IMR-90 (cell line): ENCODE results near the gene RPS6KA6. TPM values are rescaled to one million over a fixed set of nuclear protein-coding genes. Genes with fewer than 3 reads are reported as not detected.

ENCODE experiments used
- ATAC-seq: fragments of 200-7000 bp; cut with Tn5 transposase; 2 replicates; pipeline ENCODE4 v1.9.1; 2020; ENCODE audit warnings: low read depth, mild to moderate bottlenecking, moderate library complexity
- BruUV-seq: library from RNA; stranded (reverse); fragments of 400-500 nt; replicated peaks from 2 replicates; lab custom pipeline; 2021; lab: Mats Ljungman, UMichigan
- CTCF ChIA-PET: fragments of 300-600 bp; formaldehyde crosslinking; extraction: SDS; loops from one replicate; lab custom pipeline; 2021; ENCODE audit warnings: antibody characterized with exemption; lab: Yijun Ruan, JAX
- POLR2A ChIA-PET: fragments of 300-600 bp; sonication (Branson Sonifier 250); formaldehyde crosslinking; loops from one replicate; lab custom pipeline; 2022; ENCODE audit warnings: antibody characterized with exemption; ENCODE audit not compliant: unreplicated experiment; lab: Charles Lee
- DNase-seq: peaks from one replicate; pipeline ENCODE4 v3.0.0; 2013
- H2AFZ ChIP-seq: replicated peaks from 2 replicates; pipeline ENCODE3; 2013; ENCODE audit warnings: low read length, mild to moderate bottlenecking; ENCODE audit not compliant: poor library complexity
- H2AK5ac ChIP-seq: 2 replicates; pipeline ENCODE4 v1.6.1; 2013; ENCODE audit warnings: low read depth, low read length, inconsistent platforms
- H2AK9ac ChIP-seq: replicated peaks from 2 replicates; pipeline ENCODE3; 2013; ENCODE audit warnings: mild to moderate bottlenecking, low read depth, low read length, moderate library complexity; ENCODE audit not compliant: poor library complexity
- H2BK120ac ChIP-seq: 2 replicates; pipeline ENCODE4 v1.6.1; 2013; ENCODE audit warnings: low read depth, low read length, inconsistent platforms
- H2BK15ac ChIP-seq: 3 replicates; pipeline ENCODE4 v1.6.1; 2013; ENCODE audit warnings: low read depth, low read length, inconsistent platforms
- H2BK20ac ChIP-seq: 2 replicates; pipeline ENCODE4 v1.6.1; 2013; ENCODE audit warnings: low read depth, mild to moderate bottlenecking, inconsistent platforms, low read length, moderate library complexity
- H2BK5ac ChIP-seq: 2 replicates; pipeline ENCODE4 v1.6.1; 2013; ENCODE audit warnings: mild to moderate bottlenecking, low read depth, low read length, inconsistent platforms; ENCODE audit not compliant: poor library complexity, severe bottlenecking
- H3K14ac ChIP-seq: replicated peaks from 2 replicates; pipeline ENCODE4 v1.6.1; 2013; ENCODE audit warnings: low read depth, low read length, inconsistent platforms
- H3K18ac ChIP-seq: 2 replicates; pipeline ENCODE4 v1.6.1; 2013; ENCODE audit warnings: low read depth, low read length, control low read depth
- H3K23ac ChIP-seq: 2 replicates; pipeline ENCODE4 v1.6.1; 2013; ENCODE audit warnings: low read depth, low read length, inconsistent platforms
- H3K27ac ChIP-seq: 2 replicates; pipeline ENCODE4 v1.5.1; 2013; ENCODE audit warnings: mild to moderate bottlenecking, control low read depth, low read length; ENCODE audit not compliant: insufficient read depth
- H3K27me3 ChIP-seq: 2 replicates; pipeline ENCODE4 v1.6.1; 2013; ENCODE audit warnings: low read length; ENCODE audit not compliant: control insufficient read depth, insufficient read depth
- H3K36me3 ChIP-seq: 2 replicates; pipeline ENCODE4 v1.6.1; 2013; ENCODE audit warnings: low read length, mixed read lengths; ENCODE audit not compliant: control insufficient read depth, insufficient read depth
- H3K4ac ChIP-seq: 2 replicates; pipeline ENCODE4 v1.6.1; 2013; ENCODE audit warnings: low read depth, low read length, inconsistent platforms
- H3K4me1 ChIP-seq: 2 replicates; pipeline ENCODE4 v1.6.1; 2013; ENCODE audit warnings: low read length, mixed read lengths; ENCODE audit not compliant: control insufficient read depth, insufficient read depth
- H3K4me2 ChIP-seq: 2 replicates; pipeline ENCODE4 v1.6.1; 2013; ENCODE audit warnings: low read depth, mild to moderate bottlenecking, control low read depth, low read length, moderate library complexity
- H3K4me3 ChIP-seq: 2 replicates; pipeline ENCODE4 v1.5.1; 2013; ENCODE audit warnings: low read depth, mild to moderate bottlenecking, control low read depth, low read length, moderate library complexity; ENCODE audit not compliant: insufficient read depth
- H3K56ac ChIP-seq: 2 replicates; pipeline ENCODE4 v1.6.1; 2013; ENCODE audit warnings: low read length, inconsistent platforms; ENCODE audit not compliant: insufficient read depth; ENCODE audit errors: extremely low read depth
- H3K79me1 ChIP-seq, 2 experiments: 2 replicates each; pipeline ENCODE4 v1.6.1; 2013; ENCODE audit warnings: low read length in 2 of 2, inconsistent platforms in 1 of 2, low read depth in 1 of 2
- H3K9ac ChIP-seq: 2 replicates; pipeline ENCODE4 v1.6.1; 2013; ENCODE audit warnings: low read depth, low read length, control low read depth
- H3K9me1 ChIP-seq: 2 replicates; pipeline ENCODE4 v1.6.1; 2013; ENCODE audit warnings: low read length, inconsistent platforms; ENCODE audit not compliant: insufficient read depth
- H3K9me3 ChIP-seq: 2 replicates; pipeline ENCODE4 v1.6.1; 2013; ENCODE audit warnings: low read length; ENCODE audit not compliant: control insufficient read depth, insufficient read depth
- H4K20me1 ChIP-seq: 2 replicates; pipeline ENCODE4 v1.6.1; 2013; ENCODE audit warnings: low read length, inconsistent platforms; ENCODE audit not compliant: insufficient read depth
- H4K5ac ChIP-seq: 2 replicates; pipeline ENCODE4 v1.6.1; 2013; ENCODE audit warnings: mild to moderate bottlenecking, low read depth, low read length, control low read depth
- H4K8ac ChIP-seq, 2 experiments: 2 replicates each; pipeline ENCODE4 v1.6.1; 2013; ENCODE audit warnings: low read depth in 2 of 2, low read length in 2 of 2, control low read depth in 1 of 2, inconsistent platforms in 1 of 2
- H4K91ac ChIP-seq: 2 replicates; pipeline ENCODE4 v1.6.1; 2013; ENCODE audit warnings: low read depth, low read length, inconsistent platforms; ENCODE audit not compliant: insufficient read depth
- MAFK ChIP-seq: IDR thresholded peaks from 2 replicates; pipeline ENCODE4 v1.6.1; 2012; ENCODE audit warnings: low read depth, low read length, improper control_type of control experiment
- MXI1 ChIP-seq: IDR thresholded peaks from 2 replicates; pipeline ENCODE4 v1.6.1; 2012; ENCODE audit warnings: low read depth, mild to moderate bottlenecking, low read length, moderate library complexity, borderline replicate concordance
- NFE2L2 ChIP-seq: fragments of 150-350 bp; IDR thresholded peaks from 2 replicates; pipeline ENCODE4 v1.6.1; 2016; ENCODE audit warnings: low read depth, mild to moderate bottlenecking, low read length
- RAD21 ChIP-seq: IDR thresholded peaks from 2 replicates; pipeline ENCODE4 v1.6.1; 2012; ENCODE audit warnings: low read length, improper control_type of control experiment
- SMC3 ChIP-seq: fragments of 150-350 bp; IDR thresholded peaks from 2 replicates; pipeline ENCODE4 v1.6.1; 2016; ENCODE audit warnings: low read depth, mild to moderate bottlenecking, antibody characterized with exemption, low read length, moderate library complexity
- WGBS, 2 experiments: methylation state at CpG; one replicate each; pipeline versions ENCODE4 v1.1.5 to v1.1.7; 2013; ENCODE audit warnings: missing lambda C conversion rate in 2 of 2; ENCODE audit not compliant: insufficient read length in 1 of 2; ENCODE audit errors: extremely low coverage in 2 of 2; 5-methylcytosine and 5-hydroxymethylcytosine counted together
- dilution Hi-C: fragments of 300-500 bp; cut with HindIII; formaldehyde crosslinking; loops from one replicate; pipeline ENCODE4 v1.14.3; 2018; ENCODE audit warnings: low sequenced_read_pairs; ENCODE audit not compliant: unreplicated experiment
- in situ Hi-C: fragments of 300-500 bp; cut with MboI; formaldehyde crosslinking; loops from 3 replicates; pipeline ENCODE4 v1.14.3; 2019; ENCODE audit warnings: low sequenced_read_pairs, inconsistent platforms, mixed read lengths
- intact Hi-C: fragments of 100-400 bp; cut with micrococcal nuclease; formaldehyde crosslinking; loops from 2 replicates; pipeline ENCODE4 v1.10.0; 2022
- polyA plus RNA-seq, 3 experiments: library from polyadenylated mRNA; depleted of rRNA; stranded (reverse); fragments of >200 nt; gene quantifications; 2 replicates each; pipeline ENCODE4 v1.2.3, GENCODE V29; 2012; ENCODE audit warnings: low replicate concordance in 1 of 3
- total RNA-seq: library from RNA; depleted of rRNA; stranded (reverse); fragments of >200 nt; gene quantifications from 2 replicates; pipeline ENCODE4 v1.2.3, GENCODE V29; 2012

The RPS6KA6 gene
- total and polyA plus RNA-seq, 2 of the 4 experiments (the other 2 are of a cell fraction): 3.6 to 6.8 TPM

DNA sequence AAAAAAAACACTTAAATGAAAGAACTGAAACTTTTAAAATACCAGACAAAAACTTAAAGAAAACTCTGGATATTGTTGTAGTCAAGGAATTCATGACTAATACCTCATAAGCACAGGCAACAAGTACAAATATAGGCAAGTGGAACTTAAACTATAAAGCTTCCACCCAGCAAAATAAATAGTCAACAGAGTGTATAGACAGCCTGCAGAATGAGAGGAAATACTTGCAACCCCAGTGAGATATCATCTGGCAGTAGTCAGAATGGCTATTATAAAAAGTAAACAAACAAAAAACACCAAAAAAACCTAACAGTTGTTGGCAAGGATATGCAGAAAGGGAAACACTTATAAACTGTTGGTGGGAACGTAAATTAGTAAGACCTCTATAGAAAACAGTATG, 9.6 kb upstream of the RPS6KA6 start:
- H4K5ac ChIP-seq: no peak overlapping the region
- H4K91ac ChIP-seq: no peak overlapping the region
- H4K8ac ChIP-seq: no peak overlapping the region
- no peak overlapping the region for H2AFZ ChIP-seq
- ChIA-PET POLR2A (no interaction called here), CTCF (no interaction called here)
- H3K23ac ChIP-seq: no peak overlapping the region
- dilution Hi-C loops: no loop called here
- DNase-seq (no peak), ATAC-seq (peak; percentile 48; the same call in 1 of the 2 replicates)
- no peak overlapping the region for H3K56ac ChIP-seq
- no peaks in the 10 kb centered on the region for H3K27me3 ChIP-seq
- WGBS, 2 experiments: no CpG with 5 or more reads among the region's 1 CpG
- no peak overlapping the region for H3K18ac ChIP-seq
- H4K20me1 ChIP-seq: no peaks in the 10 kb centered on the region
- BruUV-seq: no TSS peak
- H3K27ac ChIP-seq: no peak overlapping the region
- H3K4me1 ChIP-seq: no peaks in the 10 kb centered on the region
- H3K36me3 ChIP-seq: no peaks in the 10 kb centered on the region
- no peak overlapping the region for H3K9ac ChIP-seq
- H3K9me1 ChIP-seq: no peaks in the 10 kb centered on the region
- no peak overlapping the region for H2BK15ac ChIP-seq
- TF ChIP-seq MXI1 (no peak), MAFK (no peak), NFE2L2 (no peak), RAD21 (no peak), SMC3 (no peak)
- H3K4ac ChIP-seq: no peak overlapping the region
- H3K9me3 ChIP-seq: no peaks in the 10 kb centered on the region
- H2AK5ac ChIP-seq: no peak overlapping the region
- no peaks in the 10 kb centered on the region for H3K79me1 ChIP-seq
- H3K4me3 ChIP-seq: no peak overlapping the region
- H3K14ac ChIP-seq: no peak overlapping the region
- no peak overlapping the region for H2BK20ac ChIP-seq
- no peak overlapping the region for H2BK5ac ChIP-seq
- no peak overlapping the region for H3K4me2 ChIP-seq
- intact Hi-C loops: no loop called here
- in situ Hi-C loops: no loop called here
- H2BK120ac ChIP-seq: no peak overlapping the region
- H2AK9ac ChIP-seq: no peak overlapping the region
